ENCODE results near the gene SAMD5. TPM values are rescaled to one million over a fixed set of nuclear protein-coding genes. Genes with fewer than 3 reads are reported as not detected.

Gene SAMD5
- total and polyA plus RNA-seq, 2 of the 8 experiments (the other 6 are each of a cell fraction or from before 2014, with no cell fraction given): 0.02 to 0.04 TPM

- Histone ChIP-seq H2BK12ac (ENCODE audit: low read depth, low read length) (no peak overlapping the region), H3K23ac (ENCODE audit: insufficient read length) (no peak overlapping the region), H2BK15ac (ENCODE audit: low read length) (no peak overlapping the region), H2AK5ac (ENCODE audit: low read depth, low read length) (no peak overlapping the region), H3K18ac (ENCODE audit: extremely low read depth, low read length) (no peak overlapping the region), H2BK5ac (ENCODE audit: low read depth, low read length) (no peak overlapping the region), H3K27ac (ENCODE audit: low read depth, low read length) (no peak overlapping the region), H4K5ac (ENCODE audit: insufficient read length, low read depth, low read length) (no peak overlapping the region), H3K23me2 (ENCODE audit: low read depth, low read length) (no peaks in the 10 kb centered on the region), H3K56ac (replicated peaks; ENCODE audit: insufficient read length, low read depth, low read length) (no peak overlapping the region), H4K91ac (replicated peaks; ENCODE audit: insufficient read length, low read length) (no peak overlapping the region), H3K4me3 (ENCODE audit: extremely low read depth in 1 of 4, insufficient read depth in 2 of 4, low read depth in 3 of 4, low read length in 4 of 4) (no peak overlapping the region), H3K4me2 (ENCODE audit: insufficient read depth in 1 of 2, low read depth in 2 of 2, low read length in 2 of 2) (no peak overlapping the region), H4K8ac (ENCODE audit: extremely low read depth, insufficient read depth, low read length) (no peak overlapping the region), H3K14ac (ENCODE audit: insufficient read length) (no peak overlapping the region), H3K9ac (replicated peaks in 1 of 4; ENCODE audit: extremely low read depth in 1 of 4, low read depth in 3 of 4, low read length in 3 of 4) (no peak overlapping the region), H3K36me3 (ENCODE audit: control insufficient read depth in 2 of 4, insufficient read depth in 4 of 4, low read length in 3 of 4) (no peaks in the 10 kb centered on the region), H3K79me1 (ENCODE audit: low read depth, low read length) (no peaks in the 10 kb centered on the region), H3K4ac (replicated peaks; ENCODE audit: insufficient read length, low read depth, low read length) (no peak overlapping the region), H3K27me3 (replicated peaks in 1 of 4; ENCODE audit: control insufficient read depth in 3 of 4, extremely low read depth in 1 of 4, insufficient read depth in 3 of 4, low read length in 3 of 4) (no peaks in the 10 kb centered on the region), H4K20me1 (replicated peaks in 1 of 2; ENCODE audit: control insufficient read depth in 1 of 2, insufficient read depth in 2 of 2, low read length in 2 of 2) (no peaks in the 10 kb centered on the region), H3K9me3 (ENCODE audit: insufficient read depth in 2 of 2, low read depth in 1 of 2, low read length in 1 of 2) (no peaks in the 10 kb centered on the region), H2BK120ac (replicated peaks; ENCODE audit: low read depth, low read length) (no peak overlapping the region), H3K79me2 (ENCODE audit: control insufficient read depth in 1 of 2, insufficient read depth in 2 of 2, low read length in 2 of 2) (no peaks in the 10 kb centered on the region), H2BK20ac (ENCODE audit: low read length) (no peak overlapping the region), H3K4me1 (replicated peaks in 1 of 4; ENCODE audit: control insufficient read depth in 3 of 4, insufficient read depth in 4 of 4, low read length in 3 of 4) (0 out of 7 replicates have a peak, but pooled peaks cover 0 to 3% (median 0%) of the 10 kb centered on the region in 4 experiments), H2AFZ (ENCODE audit: low read length) (no peak overlapping the region)
- POLR2A ChIA-PET (ENCODE audit: partially characterized antibody): no interaction called here
- FAIRE-seq (no peak), DNase-seq (ENCODE audit: low read depth in 1 of 2, low spot score in 2 of 2) (no peak)
- CTCF ChIA-PET (ENCODE audit: partially characterized antibody): interaction anchor here (0.7 to 1.0 kb wide), 2 partner anchors 17 to 20 kb away, joined by 3 to 5 read pairs; no protein-coding TSS in a partner anchor
- 91% methylated on average over 4 of the region's 4 CpGs; no CpG with 5 or more reads in 1 of the 2 experiments for WGBS, 2 experiments (ENCODE audit: extremely low coverage in 1 of 2, insufficient coverage in 1 of 2, insufficient read length in 1 of 2, insufficient replicate concordance in 2 of 2, low coverage in 1 of 2, low lambda C conversion rate in 2 of 2, missing lambda C conversion rate in 1 of 2)
- TF ChIP-seq HDAC6 (IDR thresholded peaks at IDR 0.05; ENCODE audit: low read depth, low read length) (no peak), SIRT6 (IDR thresholded peaks at IDR 0.05; ENCODE audit: low read length) (no peak), SIX5 (IDR thresholded peaks at IDR 0.05; ENCODE audit: low read depth, low read length) (no peak), BRCA1 (IDR thresholded peaks at IDR 0.05; ENCODE audit: low read depth, low read length) (no peak), CHD1 (IDR thresholded peaks at IDR 0.05; ENCODE audit: low read depth, low read length) (no peak), FOSL1 (IDR thresholded peaks at IDR 0.05; ENCODE audit: insufficient read depth, low read depth, low read length) (no peak), JUN (IDR thresholded peaks at IDR 0.05; ENCODE audit: low read depth, low read length) (no peak), GTF2F1 (IDR thresholded peaks at IDR 0.05; ENCODE audit: borderline replicate concordance, low read depth, low read length) (no peak), RNF2 (IDR thresholded peaks at IDR 0.05; ENCODE audit: borderline replicate concordance, low read depth, low read length, missing control alignments, poor library complexity, severe bottlenecking) (no peak)
These were observed 18.7 kb downstream of the SAMD5 start for GRCh38 chr6:147527197-147527596.

Measured in H1 (cell line).